Mesendoderm (in vitro differentiated cells): ENCODE measurements around the gene AKAP12.

Experiments
- DNase-seq: peaks from one replicate; pipeline ENCODE4 v3.0.0; 2013
- H2AK5ac ChIP-seq: 2 replicates; pipeline ENCODE4 v1.6.1; 2013; ENCODE audit warnings: low read length, inconsistent platforms
- H2BK120ac ChIP-seq: 2 replicates; pipeline ENCODE4 v1.6.1; 2013; ENCODE audit warnings: low read depth, mild to moderate bottlenecking, low read length, moderate library complexity, mixed read lengths
- H2BK15ac ChIP-seq: replicated peaks from 2 replicates; pipeline ENCODE4 v1.6.1; 2013; ENCODE audit warnings: low read depth, mild to moderate bottlenecking, moderate library complexity
- H2BK5ac ChIP-seq: 2 replicates; pipeline ENCODE4 v1.6.1; 2013; ENCODE audit warnings: low read length, inconsistent platforms
- H3K18ac ChIP-seq: 2 replicates; pipeline ENCODE4 v1.6.1; 2013; ENCODE audit warnings: mild to moderate bottlenecking, low read length, mixed read lengths
- H3K23ac ChIP-seq: one replicate; pipeline ENCODE4 v1.6.1; 2013; ENCODE audit warnings: low read length
- H3K27ac ChIP-seq: 2 replicates; pipeline ENCODE4 v1.5.1; 2013; ENCODE audit warnings: low read depth, mild to moderate bottlenecking, inconsistent platforms, low read length, moderate library complexity
- H3K27me3 ChIP-seq: 2 replicates; pipeline ENCODE4 v1.6.1; 2013; ENCODE audit warnings: low read length, control low read depth, mild to moderate bottlenecking, inconsistent platforms; ENCODE audit not compliant: insufficient read depth, poor library complexity
- H3K36me3 ChIP-seq: 2 replicates; pipeline ENCODE4 v1.6.1; 2013; ENCODE audit warnings: low read length, inconsistent platforms; ENCODE audit not compliant: control insufficient read depth, insufficient read depth
- H3K4ac ChIP-seq: one replicate; pipeline ENCODE4 v1.6.1; 2013; ENCODE audit warnings: low read depth, mild to moderate bottlenecking, low read length, moderate library complexity
- H3K4me1 ChIP-seq: 2 replicates; pipeline ENCODE4 v1.6.1; 2013; ENCODE audit warnings: low read depth, low read length, inconsistent platforms; ENCODE audit not compliant: control insufficient read depth
- H3K4me2 ChIP-seq: 2 replicates; pipeline ENCODE4 v1.6.1; 2013; ENCODE audit warnings: low read length
- H3K4me3 ChIP-seq: 2 replicates; pipeline ENCODE4 v1.5.1; 2013; ENCODE audit warnings: mild to moderate bottlenecking, low read length
- H3K56ac ChIP-seq: one replicate; pipeline ENCODE4 v1.6.1; 2013; ENCODE audit warnings: low read length
- H3K79me1 ChIP-seq: 2 replicates; pipeline ENCODE4 v1.6.1; 2013; ENCODE audit warnings: low read length, inconsistent platforms
- H3K79me2 ChIP-seq: 2 replicates; pipeline ENCODE4 v1.6.1; 2013; ENCODE audit warnings: mild to moderate bottlenecking, low read length; ENCODE audit not compliant: control insufficient read depth, insufficient read depth
- H3K9ac ChIP-seq: 2 replicates; pipeline ENCODE4 v1.6.1; 2013; ENCODE audit warnings: low read length, inconsistent platforms
- H4K5ac ChIP-seq: one replicate; pipeline ENCODE4 v1.6.1; 2013; ENCODE audit warnings: low read length
- H4K8ac ChIP-seq: one replicate; pipeline ENCODE4 v1.6.1; 2013; ENCODE audit warnings: low read depth, mild to moderate bottlenecking, control low read depth, low read length, moderate library complexity
- WGBS: extraction: QIAGEN DNeasy Blood & Tissue Kit; methylation state at CpG from one replicate; pipeline ENCODE4 v1.1.7; 2013; ENCODE audit warnings: low lambda C conversion rate, missing lambda C conversion rate; ENCODE audit not compliant: insufficient coverage; ENCODE audit errors: extremely low coverage; 5-methylcytosine and 5-hydroxymethylcytosine counted together

AKAP12 gene

GRCh38 chr6:151229401-151230276 lies 10.1 kb upstream of the AKAP12 start:
- no peak overlapping the region for H3K56ac ChIP-seq
- no peak overlapping the region for H2BK15ac ChIP-seq
- WGBS, result no CpG with 5 or more reads among the region's 11 CpGs
- H2BK120ac ChIP-seq, result no peak overlapping the region
- H3K23ac ChIP-seq, result no peak overlapping the region
- H2AK5ac ChIP-seq, result no peak overlapping the region
- H4K8ac ChIP-seq, result no peak overlapping the region
- H3K4ac ChIP-seq, result no peak overlapping the region
- H4K5ac ChIP-seq, result no peak overlapping the region
- no peak overlapping the region for H2BK5ac ChIP-seq
- no peaks in the 10 kb centered on the region for H3K79me1 ChIP-seq
- no peak overlapping the region for H3K4me2 ChIP-seq
- peak; percentile 63 for DNase-seq
- H3K27ac ChIP-seq, result no peak overlapping the region
- no peak overlapping the region for H3K4me3 ChIP-seq
- H3K36me3 ChIP-seq, result no peaks in the 10 kb centered on the region
- no peaks in the 10 kb centered on the region for H3K79me2 ChIP-seq
- no peaks in the 10 kb centered on the region for H3K27me3 ChIP-seq
- H3K4me1 ChIP-seq, result no peaks in the 10 kb centered on the region
- no peak overlapping the region for H3K9ac ChIP-seq
- H3K18ac ChIP-seq, result no peak overlapping the region

GRCh38 chr6:151230277-151230577 lies 9.5 kb upstream of the AKAP12 start:
- Histone ChIP-seq H2AK5ac (no peak overlapping the region), H3K23ac (no peak overlapping the region), H3K79me2 (no peaks in the 10 kb centered on the region), H2BK5ac (no peak overlapping the region), H3K4ac (no peak overlapping the region), H4K8ac (no peak overlapping the region), H3K18ac (no peak overlapping the region), H3K4me3 (no peak overlapping the region), H3K9ac (no peak overlapping the region), H3K36me3 (no peaks in the 10 kb centered on the region), H3K4me2 (no peak overlapping the region), H4K5ac (no peak overlapping the region), H3K4me1 (no peaks in the 10 kb centered on the region), H3K56ac (no peak overlapping the region), H3K79me1 (no peaks in the 10 kb centered on the region), H3K27me3 (no peaks in the 10 kb centered on the region), H2BK15ac (no peak overlapping the region), H3K27ac (no peak overlapping the region), H2BK120ac (no peak overlapping the region)
- DNase-seq, result peak; percentile 42
- WGBS, result no CpG with 5 or more reads among the region's 4 CpGs

- no peak overlapping the region for H3K23ac ChIP-seq
- no peak overlapping the region for H3K18ac ChIP-seq
- no peak for DNase-seq
- H4K8ac ChIP-seq, result no peak overlapping the region
- no peak overlapping the region for H3K4me2 ChIP-seq
- no peak overlapping the region for H3K4me3 ChIP-seq
- H2AK5ac ChIP-seq, result no peak overlapping the region
- no peaks in the 10 kb centered on the region for H3K36me3 ChIP-seq
- H3K4me1 ChIP-seq, result no peaks in the 10 kb centered on the region
- H3K9ac ChIP-seq, result no peak overlapping the region
- H3K27me3 ChIP-seq, result no peaks in the 10 kb centered on the region
- H3K79me1 ChIP-seq, result no peaks in the 10 kb centered on the region
- no CpG with 5 or more reads among the region's 1 CpG for WGBS
- H2BK15ac ChIP-seq, result no peak overlapping the region
- no peak overlapping the region for H3K56ac ChIP-seq
- no peak overlapping the region for H4K5ac ChIP-seq
- no peaks in the 10 kb centered on the region for H3K79me2 ChIP-seq
- no peak overlapping the region for H2BK120ac ChIP-seq
- H3K4ac ChIP-seq, result no peak overlapping the region
- H2BK5ac ChIP-seq, result no peak overlapping the region
- no peak overlapping the region for H3K27ac ChIP-seq
These were observed 6.9 kb upstream of the AKAP12 start for GRCh38 chr6:151232899-151233298.

GRCh38 chr6:151233731-151234130 lies 6.0 kb upstream of the AKAP12 start:
- Histone ChIP-seq H4K8ac (no peak overlapping the region), H3K18ac (no peak overlapping the region), H3K23ac (no peak overlapping the region), H2BK15ac (no peak overlapping the region), H3K27me3 (no peaks in the 10 kb centered on the region), H3K56ac (no peak overlapping the region), H3K9ac (no peak overlapping the region), H3K4ac (no peak overlapping the region), H3K4me2 (no peak overlapping the region), H3K27ac (no peak overlapping the region), H2BK120ac (no peak overlapping the region), H3K4me1 (no peaks in the 10 kb centered on the region), H3K4me3 (no peak overlapping the region), H3K79me2 (no peaks in the 10 kb centered on the region), H3K79me1 (no peaks in the 10 kb centered on the region), H3K36me3 (no peaks in the 10 kb centered on the region), H4K5ac (no peak overlapping the region), H2BK5ac (no peak overlapping the region), H2AK5ac (no peak overlapping the region)
- WGBS, result no CpG with 5 or more reads among the region's 7 CpGs
- no peak for DNase-seq

GRCh38 chr6:151236668-151237401 lies 2.9 kb upstream of the AKAP12 start:
- WGBS, result no CpG with 5 or more reads among the region's 6 CpGs
- H3K27ac ChIP-seq, result no peak overlapping the region

More at GRCh38 chr6:151236668-151237401, 2.9 kb upstream of the AKAP12 start:
- H3K18ac ChIP-seq, result no peak overlapping the region
- H2AK5ac ChIP-seq, result no peak overlapping the region
- H3K27me3 ChIP-seq, result no peaks in the 10 kb centered on the region
- H3K4ac ChIP-seq, result no peak overlapping the region
- no peak overlapping the region for H3K4me2 ChIP-seq
- H2BK5ac ChIP-seq, result no peak overlapping the region
- H3K9ac ChIP-seq, result no peak overlapping the region
- H3K4me3 ChIP-seq, result no peak overlapping the region
- no peak overlapping the region for H2BK120ac ChIP-seq
- no peak overlapping the region for H4K5ac ChIP-seq
- H3K23ac ChIP-seq, result no peak overlapping the region
- no peak overlapping the region for H2BK15ac ChIP-seq
- no peak overlapping the region for H3K56ac ChIP-seq
- H3K79me1 ChIP-seq, result no peaks in the 10 kb centered on the region
- peaks cover 5% of the 10 kb centered on the region for H3K79me2 ChIP-seq
- no peak overlapping the region for H4K8ac ChIP-seq
- no peaks in the 10 kb centered on the region for H3K4me1 ChIP-seq
- DNase-seq, result no peak
- no peaks in the 10 kb centered on the region for H3K36me3 ChIP-seq
